Measurements from ENCODE around the gene DPP7. TPM values are rescaled to one million over a fixed set of nuclear protein-coding genes. Genes with fewer than 3 reads are reported as not detected.

The DPP7 gene
- total and polyA plus RNA-seq, 2 of the 8 experiments (the other 6 are each of a cell fraction or from before 2014, with no cell fraction given), result 21.2 to 26.8 TPM

- TF ChIP-seq CHD7 (IDR thresholded peaks at IDR 0.05; ENCODE audit: insufficient replicate concordance, low read length) (no peak), KDM4A (IDR thresholded peaks at IDR 0.05; ENCODE audit: low read depth, low read length, severe bottlenecking) (no peak), TCF12 (IDR thresholded peaks at IDR 0.05; ENCODE audit: low read depth, low read length) (no peak), RNF2 (IDR thresholded peaks at IDR 0.05; ENCODE audit: borderline replicate concordance, low read depth, low read length, missing control alignments, poor library complexity, severe bottlenecking) (no peak)
Observed at GRCh38 chr9:137082222-137082924, 32.2 kb downstream of the DPP7 start (continued).
